B cell (primary cell): ENCODE measurements around the gene PRR7. TPM values are rescaled to one million over a fixed set of nuclear protein-coding genes. Genes with fewer than 3 reads are reported as not detected.

Experiments used
- ATAC-seq: fragments of 200-7000 bp; cut with Tn5 transposase; one replicate; pipeline ENCODE4 v1.10.0; 2021; ENCODE audit warnings: low read depth, mild to moderate bottlenecking, moderate number of reproducible peaks, moderate library complexity
- CTCF ChIA-PET: fragments of 350-600 bp; sonication (Branson Sonifier 250); formaldehyde crosslinking; loops from one replicate; lab custom pipeline; 2021; ENCODE audit warnings: antibody characterized with exemption, inconsistent platforms; lab: Charles Lee
- POLR2A ChIA-PET: fragments of 350-600 bp; sonication (Branson Sonifier 250); formaldehyde crosslinking; loops from one replicate; lab custom pipeline; 2021; ENCODE audit warnings: antibody characterized with exemption; lab: Charles Lee
- DNase-seq: peaks from one replicate; pipeline ENCODE4 v3.0.0; 2013
- H2AFZ ChIP-seq: 2 replicates; pipeline ENCODE4 v1.6.1; 2012; ENCODE audit warnings: mild to moderate bottlenecking, low read depth, low read length; ENCODE audit not compliant: insufficient read depth, poor library complexity, severe bottlenecking
- H3K27ac ChIP-seq, 2 donors: 1 replicate in 1 of 2; 2 replicates in 1 of 2; pipeline ENCODE4 v1.5.1; 2012 to 2013; ENCODE audit warnings: low read length in 2 of 2, mild to moderate bottlenecking in 2 of 2, moderate library complexity in 1 of 2
- H3K27me3 ChIP-seq, 4 experiments: fragments of 200-600 bp in 1 of 4; sonication (generic) in 1 of 4; replicated peaks in 1 of 4; 1 replicate in 2 of 4; 2 replicates in 2 of 4; pipeline versions ENCODE4 v1.6.1 to v1.7.0; 2013 to 2016; ENCODE audit warnings: low read length in 3 of 4, mild to moderate bottlenecking in 2 of 4, mixed read lengths in 1 of 4, moderate library complexity in 1 of 4; ENCODE audit not compliant: insufficient read depth in 4 of 4, control insufficient read depth in 3 of 4; ENCODE audit errors: control extremely low read depth in 1 of 4
- H3K36me3 ChIP-seq, 2 experiments: replicated peaks in 1 of 2; 1 replicate in 1 of 2; 2 replicates in 1 of 2; pipeline versions ENCODE4 v1.6.1 to v1.7.1; 2013; ENCODE audit warnings: low read length in 1 of 2; ENCODE audit not compliant: insufficient read depth in 2 of 2, control insufficient read depth in 1 of 2; ENCODE audit errors: control extremely low read depth in 1 of 2, extremely low read depth in 1 of 2
- H3K4me1 ChIP-seq, 2 donors: fragments of 200-600 bp in 1 of 2; sonication (generic) in 1 of 2; 1 replicate in 1 of 2; 2 replicates in 1 of 2; pipeline versions ENCODE4 v1.5.1 to v1.6.1; 2013 to 2017; ENCODE audit warnings: low read length in 2 of 2; ENCODE audit not compliant: control insufficient read depth in 2 of 2, insufficient read depth in 2 of 2
- H3K4me2 ChIP-seq: replicated peaks from 2 replicates; pipeline ENCODE3; 2012; ENCODE audit warnings: mild to moderate bottlenecking, low read depth, low read length; ENCODE audit not compliant: poor library complexity, severe bottlenecking
- H3K4me3 ChIP-seq, 5 experiments: fragments of 200-600 bp in 1 of 5; sonication (generic) in 1 of 5; 1 replicate in 3 of 5; 2 replicates in 2 of 5; pipeline versions ENCODE4 v1.5.1 to v1.7.0; 2011 to 2016; ENCODE audit warnings: low read length in 4 of 5, mild to moderate bottlenecking in 4 of 5, low read depth in 2 of 5, control low read depth in 1 of 5, moderate library complexity in 1 of 5; ENCODE audit not compliant: insufficient read depth in 1 of 5; ENCODE audit errors: control extremely low read depth in 1 of 5, extremely low read depth in 1 of 5
- H3K79me2 ChIP-seq: fragments of 200-600 bp; sonication (generic); one replicate; pipeline ENCODE4 v1.6.0; 2016; ENCODE audit warnings: low read length; ENCODE audit not compliant: control insufficient read depth, insufficient read depth
- H3K9ac ChIP-seq: fragments of 200-600 bp; sonication (generic); 2 replicates; pipeline ENCODE4 v1.6.1; 2017; ENCODE audit warnings: mild to moderate bottlenecking, low read length, moderate library complexity
- H3K9me3 ChIP-seq, 3 donors: one replicate each; pipeline versions ENCODE4 v1.6.1 to v1.7.1; 2013; ENCODE audit warnings: low read length in 2 of 3; ENCODE audit not compliant: control insufficient read depth in 2 of 3, insufficient read depth in 1 of 3; ENCODE audit errors: control extremely low read depth in 1 of 3
- H4K20me1 ChIP-seq: 2 replicates; pipeline ENCODE4 v1.6.0; 2012; ENCODE audit warnings: mild to moderate bottlenecking, low read length; ENCODE audit not compliant: insufficient read depth, control insufficient read depth, poor library complexity, severe bottlenecking
- H3K27ac Mint-ChIP-seq: one replicate; pipeline ENCODE4 v1.8.0; 2021; ENCODE audit warnings: mixed read lengths
- H3K27me3 Mint-ChIP-seq: one replicate; pipeline ENCODE4 v1.8.0; 2021; ENCODE audit warnings: mixed read lengths
- H3K4me1 Mint-ChIP-seq: one replicate; pipeline ENCODE4 v1.8.0; 2021; ENCODE audit warnings: mixed read lengths
- H3K4me3 Mint-ChIP-seq: one replicate; pipeline ENCODE4 v1.8.0; 2021; ENCODE audit warnings: mixed read lengths
- H3K9me3 Mint-ChIP-seq: one replicate; pipeline ENCODE4 v1.8.0; 2022; ENCODE audit warnings: mixed read lengths; ENCODE audit not compliant: insufficient read depth
- CTCF ChIP-seq: fragments of 200-600 bp; IDR thresholded peaks from one replicate; pipeline ENCODE4 v1.8.0; 2022; ENCODE audit warnings: antibody characterized with exemption, mild to moderate bottlenecking
- EZH2 ChIP-seq: IDR thresholded peaks from 2 replicates; pipeline ENCODE4 v1.6.1; 2012; ENCODE audit warnings: borderline replicate concordance, low read depth, mild to moderate bottlenecking, moderate library complexity, low read length; ENCODE audit not compliant: insufficient read depth, poor library complexity, severe bottlenecking
- WGBS: methylation state at CpG from one replicate; pipeline ENCODE4 v1.1.5; 2013; ENCODE audit warnings: missing lambda C conversion rate; ENCODE audit not compliant: insufficient coverage; 5-methylcytosine and 5-hydroxymethylcytosine counted together
- intact Hi-C: fragments of 100-400 bp; cut with micrococcal nuclease; formaldehyde crosslinking; loops from one replicate; pipeline ENCODE4 v1.10.0; 2022
- polyA minus RNA-seq: library from RNA; depleted of rRNA, polyadenylated mRNA; stranded (reverse); fragments of >200 nt; gene quantifications from 2 replicates; pipeline ENCODE4 v1.2.3, GENCODE V29; 2012
- polyA plus RNA-seq: library from polyadenylated mRNA; depleted of rRNA; stranded (reverse); fragments of >200 nt; gene quantifications from 2 replicates; pipeline ENCODE4 v1.2.3, GENCODE V29; 2012
- total RNA-seq, 2 donors: library from RNA; stranded (reverse); fragments of 120-200 nt in 1 of 2; gene quantifications; 1 replicate in 1 of 2; 2 replicates in 1 of 2; pipeline versions ENCODE4 v1.2.3 to v1.2.4, GENCODE V29; 2013 to 2022

Gene PRR7
- total RNA-seq (4.8 and 5.6 TPM in 2 replicates), polyA plus RNA-seq (84.4 and 152 TPM in 2 replicates), polyA minus RNA-seq (100 and 119 TPM in 2 replicates)
- 6.1 TPM for total RNA-seq (2013)

GRCh38 chr5:177446200-177447065 is at the start of gene PRR7:
TSS of gene PRR7 (plus strand) at chr5:177446814. CDS start at chr5:177455068, 8,254 bp downstream.
- Histone ChIP-seq H3K27me3 (peaks cover 0 to 14% (median 0%) of the 10 kb centered on the region in 4 experiments), H3K9ac (peak within 1 kb of the TSS; percentile 72), H3K9me3 (no peaks in the 10 kb centered on the region), H3K27ac (peak within 1 kb of the TSS; percentile 68 to 77), H4K20me1 (peaks cover 51% of the 10 kb centered on the region), H3K36me3 (peaks cover 0 to 17% of the 10 kb centered on the region in 2 experiments), H3K4me3 (peak within 1 kb of the TSS in 4 of 5 experiments; percentile 45 to 66 (median 54)), H3K4me2 (peak within 1 kb of the TSS; percentile 93), H2AFZ (no peak within 1 kb of the TSS), H3K4me1 (peaks cover 34 to 50% of the 10 kb centered on the region in 2 donors), H3K79me2 (peaks cover 4% of the 10 kb centered on the region)
- Mint-ChIP-seq H3K27me3 (no peaks in the 10 kb centered on the region), H3K9me3 (no peaks in the 10 kb centered on the region), H3K27ac (peak within 1 kb of the TSS; percentile 92), H3K4me1 (peaks cover 48% of the 10 kb centered on the region), H3K4me3 (peak within 1 kb of the TSS; percentile 82)
- TF ChIP-seq EZH2 (no peak), CTCF (no peak)
- POLR2A ChIA-PET = interaction anchor here (0.6 to 10.8 kb wide), 11 partner anchors 8 to 264 kb away, joined by 3 to 103 read pairs (median 9); partner anchors contain the start of gene GRK6
- WGBS = under 1% methylated on average over 89 of the region's 89 CpGs
- DNase-seq = peak; percentile 91
- CTCF ChIA-PET = interaction anchor here (1.0 to 21.3 kb wide), 7 partner anchors 9 to 128 kb away, joined by 3 to 628 read pairs (median 10); partner anchors contain the start of genes F12, GRK6 and PFN3
- intact Hi-C loops = loop anchor here (1.0 to 2.0 kb wide), 4 partner anchors 8 to 42 kb away; partner anchors contain the start of gene GRK6
- peak; percentile 64 for ATAC-seq
